ENCODE measurements around the gene AGAP1. TPM values are rescaled to one million over a fixed set of nuclear protein-coding genes. Genes with fewer than 3 reads are reported as not detected.

Gene AGAP1
- total RNA-seq, 1 experiment from 2014 or later: 25.8 TPM

DNA sequence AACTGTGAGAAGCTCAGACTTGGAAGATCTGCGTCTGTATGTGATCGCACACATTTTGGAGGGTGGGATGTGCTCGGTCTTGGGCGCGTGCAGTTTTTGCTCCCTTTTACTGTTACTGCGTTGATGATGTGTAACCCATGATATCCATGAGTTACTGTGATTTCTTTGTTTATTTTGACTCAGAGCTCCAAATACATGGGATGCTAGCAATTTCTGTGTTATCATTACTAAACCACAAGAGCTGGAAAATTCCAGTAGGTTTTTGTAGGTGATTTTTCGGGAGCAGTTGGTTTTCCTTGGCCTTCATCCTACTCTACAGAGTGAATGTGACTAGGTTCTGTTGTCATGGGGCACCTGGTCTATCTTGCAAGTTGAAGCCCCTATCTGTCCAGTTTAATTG is 124.2 kb downstream of the AGAP1 start:
- Histone ChIP-seq H3K4me1 (ENCODE audit: insufficient read depth, low read length) (peaks cover under 1% of the 10 kb centered on the region; the same call in 1 of the 2 replicates), H3K18ac (ENCODE audit: insufficient read length, low read depth, low read length) (no peak overlapping the region), H4K91ac (ENCODE audit: insufficient read length, low read depth, low read length) (no peak overlapping the region), H3K56ac (ENCODE audit: insufficient read length, low read depth, low read length) (no peak overlapping the region), H2AFZ (ENCODE audit: low read length) (no peak overlapping the region), H2BK120ac (ENCODE audit: low read depth, low read length, poor library complexity, severe bottlenecking) (no peak overlapping the region), H3K79me2 (ENCODE audit: insufficient read depth, low read length) (peaks cover 6% of the 10 kb centered on the region), H3K23me2 (ENCODE audit: insufficient read length, low read depth, low read length, poor library complexity, severe bottlenecking) (no peaks in the 10 kb centered on the region), H3K14ac (ENCODE audit: insufficient read depth, low read length) (no peak overlapping the region), H2BK20ac (ENCODE audit: low read depth, low read length, poor library complexity, severe bottlenecking) (no peak overlapping the region), H3K4me2 (ENCODE audit: insufficient read depth, insufficient read length, low read length) (no peak overlapping the region), H3T11ph (ENCODE audit: low read length) (no peak overlapping the region), H2BK15ac (ENCODE audit: low read depth, low read length) (no peak overlapping the region), H2AK5ac (ENCODE audit: insufficient read length, low read length) (no peak overlapping the region), H3K23ac (ENCODE audit: insufficient read length, low read depth, low read length) (no peak overlapping the region), H3K27ac (ENCODE audit: insufficient read length, low read depth, low read length) (no peak overlapping the region), H4K8ac (replicated peaks; ENCODE audit: insufficient read length, low read depth, low read length) (no peak overlapping the region), H4K5ac (ENCODE audit: insufficient read length, low read depth, low read length) (no peak overlapping the region), H3K9me3 (ENCODE audit: control insufficient read depth, low read depth, low read length) (no peaks in the 10 kb centered on the region), H3K27me3 (ENCODE audit: insufficient read depth, low read length) (no peaks in the 10 kb centered on the region), H2BK5ac (ENCODE audit: insufficient read length, low read length) (no peak overlapping the region), H3K9ac (ENCODE audit: extremely low read depth, insufficient read length, low read length) (no peak overlapping the region), H3K79me1 (ENCODE audit: insufficient read depth, low read depth, low read length, poor library complexity, severe bottlenecking) (no peaks in the 10 kb centered on the region), H2BK12ac (ENCODE audit: insufficient read length, low read depth, low read length) (no peak overlapping the region), H4K20me1 (ENCODE audit: control insufficient read depth, insufficient read depth, insufficient read length) (no peaks in the 10 kb centered on the region), H3K4ac (ENCODE audit: low read depth, low read length) (no peak overlapping the region)
- H3K27me3 Mint-ChIP-seq (ENCODE audit: low read depth): no peaks in the 10 kb centered on the region
- no peak for DNase-seq
- no CpG with 5 or more reads among the region's 7 CpGs for whole genome bisulfite sequencing (ENCODE audit: extremely low coverage, insufficient read length, low lambda C conversion rate)
- TF ChIP-seq, protein P1, sequence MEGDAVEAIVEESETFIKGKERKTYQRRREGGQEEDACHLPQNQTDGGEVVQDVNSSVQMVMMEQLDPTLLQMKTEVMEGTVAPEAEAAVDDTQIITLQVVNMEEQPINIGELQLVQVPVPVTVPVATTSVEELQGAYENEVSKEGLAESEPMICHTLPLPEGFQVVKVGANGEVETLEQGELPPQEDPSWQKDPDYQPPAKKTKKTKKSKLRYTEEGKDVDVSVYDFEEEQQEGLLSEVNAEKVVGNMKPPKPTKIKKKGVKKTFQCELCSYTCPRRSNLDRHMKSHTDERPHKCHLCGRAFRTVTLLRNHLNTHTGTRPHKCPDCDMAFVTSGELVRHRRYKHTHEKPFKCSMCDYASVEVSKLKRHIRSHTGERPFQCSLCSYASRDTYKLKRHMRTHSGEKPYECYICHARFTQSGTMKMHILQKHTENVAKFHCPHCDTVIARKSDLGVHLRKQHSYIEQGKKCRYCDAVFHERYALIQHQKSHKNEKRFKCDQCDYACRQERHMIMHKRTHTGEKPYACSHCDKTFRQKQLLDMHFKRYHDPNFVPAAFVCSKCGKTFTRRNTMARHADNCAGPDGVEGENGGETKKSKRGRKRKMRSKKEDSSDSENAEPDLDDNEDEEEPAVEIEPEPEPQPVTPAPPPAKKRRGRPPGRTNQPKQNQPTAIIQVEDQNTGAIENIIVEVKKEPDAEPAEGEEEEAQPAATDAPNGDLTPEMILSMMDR (conservative IDR thresholded peaks at IDR 0.05): no peak
- H3K9me3 Mint-ChIP-seq: no peaks in the 10 kb centered on the region
- H3K36me3 Mint-ChIP-seq (ENCODE audit: insufficient read depth in 1 of 3, low read depth in 3 of 3): no peaks in the 10 kb centered on the region
- H3K27ac Mint-ChIP-seq: no peak overlapping the region
- peaks cover 8 to 12% of the 10 kb centered on the region in 2 experiments for H3K4me1 Mint-ChIP-seq
- no peak overlapping the region for H3K4me3 Mint-ChIP-seq

All from H9 (cell line).